ENCODE data around the gene NDUFA3.

DNA sequence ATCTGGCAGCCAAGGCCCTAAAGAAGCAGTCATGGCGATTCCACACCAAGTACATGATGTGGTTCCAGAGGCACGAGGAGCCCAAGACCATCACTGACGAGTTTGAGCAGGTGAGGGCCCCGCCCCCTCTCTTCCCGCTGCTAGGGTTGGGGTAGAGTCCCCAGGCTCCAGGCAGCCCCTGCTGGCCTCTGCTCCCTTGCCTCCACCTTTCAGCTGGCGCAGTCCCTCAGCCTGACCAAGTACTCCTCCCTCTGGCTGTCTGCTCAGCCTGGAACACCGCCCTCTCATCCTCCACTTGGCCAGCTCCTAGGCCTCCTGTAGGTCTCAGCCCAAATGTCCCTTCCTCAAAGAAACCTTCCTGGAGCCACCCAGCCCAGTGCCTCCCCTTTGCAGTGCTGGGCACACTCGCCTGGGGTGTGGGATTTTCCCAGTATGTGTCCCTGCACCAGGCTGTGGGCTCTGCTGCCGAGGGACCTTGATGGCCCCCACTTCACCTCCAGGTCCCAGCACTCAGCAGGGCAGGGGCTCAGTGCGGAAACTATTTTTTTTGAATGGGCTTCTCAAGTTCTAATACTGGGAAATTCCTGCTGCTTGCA, 51.2 kb downstream of the NDUFA3 start:
- TF ChIP-seq, protein P1, sequence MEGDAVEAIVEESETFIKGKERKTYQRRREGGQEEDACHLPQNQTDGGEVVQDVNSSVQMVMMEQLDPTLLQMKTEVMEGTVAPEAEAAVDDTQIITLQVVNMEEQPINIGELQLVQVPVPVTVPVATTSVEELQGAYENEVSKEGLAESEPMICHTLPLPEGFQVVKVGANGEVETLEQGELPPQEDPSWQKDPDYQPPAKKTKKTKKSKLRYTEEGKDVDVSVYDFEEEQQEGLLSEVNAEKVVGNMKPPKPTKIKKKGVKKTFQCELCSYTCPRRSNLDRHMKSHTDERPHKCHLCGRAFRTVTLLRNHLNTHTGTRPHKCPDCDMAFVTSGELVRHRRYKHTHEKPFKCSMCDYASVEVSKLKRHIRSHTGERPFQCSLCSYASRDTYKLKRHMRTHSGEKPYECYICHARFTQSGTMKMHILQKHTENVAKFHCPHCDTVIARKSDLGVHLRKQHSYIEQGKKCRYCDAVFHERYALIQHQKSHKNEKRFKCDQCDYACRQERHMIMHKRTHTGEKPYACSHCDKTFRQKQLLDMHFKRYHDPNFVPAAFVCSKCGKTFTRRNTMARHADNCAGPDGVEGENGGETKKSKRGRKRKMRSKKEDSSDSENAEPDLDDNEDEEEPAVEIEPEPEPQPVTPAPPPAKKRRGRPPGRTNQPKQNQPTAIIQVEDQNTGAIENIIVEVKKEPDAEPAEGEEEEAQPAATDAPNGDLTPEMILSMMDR (IDR thresholded peaks at IDR 0.05; ENCODE audit: poor library complexity, severe bottlenecking) = no peak
- TF ChIP-seq EZH2 (IDR thresholded peaks at IDR 0.05; ENCODE audit: borderline replicate concordance, insufficient read depth, low read length, poor library complexity, severe bottlenecking) (no peak), MXI1 (conservative IDR thresholded peaks at IDR 0.05; ENCODE audit: poor library complexity, severe bottlenecking) (no peak)

All from neural cell (in vitro differentiated cells).